Measurements from ENCODE around the gene PI4K2A. TPM values are rescaled to one million over a fixed set of nuclear protein-coding genes. Genes with fewer than 3 reads are reported as not detected.

PI4K2A gene
- total and polyA plus RNA-seq, 2 of the 4 experiments (the other 2 are of a cell fraction) = 15.8 to 27.3 TPM

DNA sequence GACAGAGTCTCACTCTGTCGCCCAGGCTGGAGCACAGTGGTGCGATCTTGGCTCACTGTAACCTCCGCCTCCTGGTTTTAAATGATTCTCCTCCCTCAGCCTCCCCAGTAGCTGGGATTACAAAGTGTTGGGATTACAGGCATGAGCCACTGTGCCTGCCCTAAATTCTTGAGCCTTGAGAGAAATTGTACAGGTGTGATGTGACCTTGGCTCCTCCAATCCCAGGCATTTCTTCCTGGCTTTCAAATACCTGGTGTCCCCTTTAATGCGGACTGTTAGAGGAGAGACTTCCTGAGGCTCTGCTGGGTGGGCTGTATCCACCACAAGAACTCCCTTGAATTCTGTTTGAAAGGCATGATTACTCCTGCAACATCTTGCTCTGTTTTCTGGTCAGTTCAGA lies 22.2 kb upstream of the PI4K2A start:
- Histone ChIP-seq H2BK15ac (ENCODE audit: low read depth, low read length) (no peak overlapping the region), H2BK120ac (ENCODE audit: low read depth, low read length) (no peak overlapping the region), H3K56ac (ENCODE audit: extremely low read depth, insufficient read depth, low read length) (no peak overlapping the region), H3K9ac (ENCODE audit: low read depth, low read length) (no peak overlapping the region), H4K91ac (ENCODE audit: insufficient read depth, low read depth, low read length) (no peak overlapping the region), H2AFZ (replicated peaks; ENCODE audit: low read length, poor library complexity) (no peak overlapping the region), H3K14ac (replicated peaks; ENCODE audit: low read depth, low read length) (no peak overlapping the region), H4K20me1 (ENCODE audit: insufficient read depth, low read length) (no peaks in the 10 kb centered on the region), H2BK20ac (ENCODE audit: low read depth, low read length) (no peak overlapping the region), H3K4me2 (ENCODE audit: low read depth, low read length) (no peak overlapping the region), H3K79me1 (ENCODE audit: low read depth in 1 of 2, low read length in 2 of 2) (no peaks in the 10 kb centered on the region), H2BK5ac (ENCODE audit: low read depth, low read length, poor library complexity, severe bottlenecking) (no peak overlapping the region), H4K8ac (ENCODE audit: low read depth in 2 of 2, low read length in 2 of 2) (no peak overlapping the region), H3K36me3 (ENCODE audit: control insufficient read depth, insufficient read depth, low read length) (peaks cover 5% of the 10 kb centered on the region), H2AK9ac (replicated peaks; ENCODE audit: low read depth, low read length, poor library complexity) (no peak overlapping the region), H2AK5ac (ENCODE audit: low read depth, low read length) (no peak overlapping the region), H4K5ac (ENCODE audit: low read depth, low read length) (no peak overlapping the region), H3K9me3 (ENCODE audit: control insufficient read depth, insufficient read depth, low read length) (no peaks in the 10 kb centered on the region), H3K4me1 (ENCODE audit: control insufficient read depth, insufficient read depth, low read length) (no peaks in the 10 kb centered on the region), H3K23ac (ENCODE audit: low read depth, low read length) (no peak overlapping the region), H3K9me1 (ENCODE audit: insufficient read depth, low read length) (no peaks in the 10 kb centered on the region; the same call in 1 of the 2 replicates), H3K27me3 (ENCODE audit: control insufficient read depth, insufficient read depth, low read length) (no peaks in the 10 kb centered on the region), H3K4ac (ENCODE audit: low read depth, low read length) (no peak overlapping the region), H3K4me3 (ENCODE audit: insufficient read depth, low read depth, low read length) (no peak overlapping the region), H3K18ac (ENCODE audit: low read depth, low read length) (no peak overlapping the region), H3K27ac (ENCODE audit: insufficient read depth, low read length) (no peak overlapping the region)
- intact Hi-C loops (cut with micrococcal nuclease) = no loop called here
- no TSS peak for BruUV-seq (replicated peaks)
- TF ChIP-seq CHD1 (IDR thresholded peaks at IDR 0.05; ENCODE audit: low read depth, low read length) = no peak
- no peak for TF ChIP-seq MAFK (IDR thresholded peaks at IDR 0.05; ENCODE audit: low read depth, low read length)
- no CpG with 5 or more reads among the region's 4 CpGs for WGBS, 2 experiments (ENCODE audit: extremely low coverage in 2 of 2, insufficient read length in 1 of 2)
- in situ Hi-C loops (cut with MboI; ENCODE audit: low sequenced_read_pairs) = no loop called here
- CTCF ChIA-PET = no interaction called here
- DNase-seq (no peak), ATAC-seq (ENCODE audit: low read depth) (no peak)
- POLR2A ChIA-PET (ENCODE audit: unreplicated experiment) = no interaction called here
- dilution Hi-C loops (cut with HindIII; ENCODE audit: low sequenced_read_pairs, unreplicated experiment) = no loop called here
